Measurements from ENCODE around the gene HHATL.

The HHATL gene

DNA sequence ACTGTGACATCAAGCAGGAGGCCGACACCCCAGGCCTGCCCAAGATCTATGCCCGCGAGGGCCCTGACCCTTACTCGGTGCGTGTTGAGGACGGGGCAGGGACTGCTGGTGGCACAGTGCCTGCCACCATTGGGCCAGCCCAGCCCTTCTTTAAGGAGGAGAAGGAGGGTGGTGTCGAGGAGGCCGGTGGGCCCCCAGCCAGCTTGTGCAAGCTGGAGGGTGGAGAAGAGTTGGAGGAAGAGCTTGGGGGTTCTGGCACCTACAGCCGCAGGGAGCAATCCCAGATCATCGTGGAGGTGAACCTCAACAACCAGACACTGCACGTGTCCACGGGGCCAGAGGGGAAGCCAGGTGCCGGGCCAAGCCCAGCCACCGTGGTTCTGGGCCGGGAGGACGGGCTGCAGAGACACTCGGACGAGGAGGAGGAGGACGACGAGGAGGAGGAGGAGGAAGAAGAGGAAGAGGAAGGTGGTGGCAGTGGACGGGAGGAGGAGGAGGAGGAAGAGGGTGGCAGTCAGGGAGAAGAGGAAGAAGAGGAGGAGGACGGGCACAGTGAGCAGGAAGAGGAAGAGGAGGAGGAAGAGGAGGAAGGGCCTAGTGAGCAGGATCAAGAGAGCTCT lies 43.7 kb downstream of the HHATL start:
- H3K36me3 ChIP-seq (ENCODE audit: control insufficient read depth, insufficient read depth, low read length): no peaks in the 10 kb centered on the region
- DNase-seq (ENCODE audit: extremely low read depth, insufficient read length): no peak
- TF ChIP-seq, protein P1, sequence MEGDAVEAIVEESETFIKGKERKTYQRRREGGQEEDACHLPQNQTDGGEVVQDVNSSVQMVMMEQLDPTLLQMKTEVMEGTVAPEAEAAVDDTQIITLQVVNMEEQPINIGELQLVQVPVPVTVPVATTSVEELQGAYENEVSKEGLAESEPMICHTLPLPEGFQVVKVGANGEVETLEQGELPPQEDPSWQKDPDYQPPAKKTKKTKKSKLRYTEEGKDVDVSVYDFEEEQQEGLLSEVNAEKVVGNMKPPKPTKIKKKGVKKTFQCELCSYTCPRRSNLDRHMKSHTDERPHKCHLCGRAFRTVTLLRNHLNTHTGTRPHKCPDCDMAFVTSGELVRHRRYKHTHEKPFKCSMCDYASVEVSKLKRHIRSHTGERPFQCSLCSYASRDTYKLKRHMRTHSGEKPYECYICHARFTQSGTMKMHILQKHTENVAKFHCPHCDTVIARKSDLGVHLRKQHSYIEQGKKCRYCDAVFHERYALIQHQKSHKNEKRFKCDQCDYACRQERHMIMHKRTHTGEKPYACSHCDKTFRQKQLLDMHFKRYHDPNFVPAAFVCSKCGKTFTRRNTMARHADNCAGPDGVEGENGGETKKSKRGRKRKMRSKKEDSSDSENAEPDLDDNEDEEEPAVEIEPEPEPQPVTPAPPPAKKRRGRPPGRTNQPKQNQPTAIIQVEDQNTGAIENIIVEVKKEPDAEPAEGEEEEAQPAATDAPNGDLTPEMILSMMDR (IDR thresholded peaks at IDR 0.05; ENCODE audit: insufficient read depth, low read length, poor library complexity, severe bottlenecking): no peak
- no peak overlapping the region for H3K4me3 ChIP-seq (replicated peaks; ENCODE audit: low read depth, low read length)
- H3K27me3 ChIP-seq (replicated peaks; ENCODE audit: control insufficient read depth, insufficient read depth, low read length): no peaks in the 10 kb centered on the region

DNA sequence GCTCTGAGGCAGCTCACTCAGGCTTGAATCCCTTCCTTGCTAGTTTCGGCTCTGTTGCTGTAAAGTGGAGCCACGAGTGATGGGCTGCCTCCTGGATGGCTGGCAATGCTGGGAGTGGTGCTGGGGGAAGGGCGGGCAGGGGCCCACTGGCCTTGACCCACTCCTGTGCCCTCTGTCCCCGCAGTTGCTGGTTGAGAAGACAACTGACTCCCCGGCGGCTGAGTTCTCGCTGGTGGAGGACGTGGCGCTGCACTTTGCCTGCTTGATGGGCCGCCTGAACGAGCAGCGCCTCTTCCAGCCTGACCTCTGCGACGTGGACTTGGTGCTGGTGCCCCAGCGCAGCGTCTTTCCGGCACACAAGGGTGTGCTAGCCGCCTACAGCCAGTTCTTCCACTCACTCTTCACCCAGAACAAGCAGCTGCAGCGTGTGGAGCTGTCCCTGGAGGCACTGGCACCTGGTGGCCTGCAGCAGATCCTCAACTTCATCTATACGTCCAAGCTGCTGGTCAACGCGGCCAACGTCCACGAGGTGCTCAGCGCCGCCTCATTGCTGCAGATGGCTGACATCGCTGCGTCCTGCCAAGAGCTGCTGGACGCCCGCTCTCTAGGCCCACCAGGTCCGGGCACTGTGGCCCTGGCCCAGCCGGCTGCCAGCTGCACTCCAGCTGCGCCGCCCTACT lies 44.4 kb downstream of the HHATL start:
- DNase-seq (ENCODE audit: extremely low read depth, insufficient read length): no peak
- TF ChIP-seq, protein P1 (IDR thresholded peaks at IDR 0.05; ENCODE audit: insufficient read depth, low read length, poor library complexity, severe bottlenecking): no peak
- Histone ChIP-seq H3K4me3 (replicated peaks; ENCODE audit: low read depth, low read length) (no peak overlapping the region), H3K36me3 (ENCODE audit: control insufficient read depth, insufficient read depth, low read length) (no peaks in the 10 kb centered on the region), H3K27me3 (replicated peaks; ENCODE audit: control insufficient read depth, insufficient read depth, low read length) (no peaks in the 10 kb centered on the region)

DNA sequence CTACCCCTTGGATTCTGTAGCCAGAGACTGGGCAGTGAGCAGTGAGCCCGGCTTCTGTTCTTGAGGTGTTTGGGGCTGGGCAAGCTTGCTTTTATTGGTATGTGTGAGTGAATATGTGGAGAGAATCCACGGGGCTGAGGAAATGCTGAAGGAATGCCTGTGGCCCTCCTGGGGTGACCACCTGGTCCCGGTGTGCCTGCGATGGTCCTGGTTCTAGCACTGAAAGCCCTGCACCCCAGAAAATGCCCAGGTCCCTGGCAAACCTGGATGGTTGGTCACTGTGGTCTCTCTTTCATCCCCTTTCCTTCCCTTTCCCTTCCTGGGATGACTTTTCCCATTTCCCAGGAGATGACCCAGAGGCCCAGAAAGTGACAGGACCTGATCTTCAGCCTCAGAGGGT lies 44.9 kb downstream of the HHATL start:
- Histone ChIP-seq H3K4me3 (replicated peaks; ENCODE audit: low read depth, low read length) (no peak overlapping the region), H3K27me3 (replicated peaks; ENCODE audit: control insufficient read depth, insufficient read depth, low read length) (no peaks in the 10 kb centered on the region)
- no peak for DNase-seq (ENCODE audit: extremely low read depth, insufficient read length)

DNA sequence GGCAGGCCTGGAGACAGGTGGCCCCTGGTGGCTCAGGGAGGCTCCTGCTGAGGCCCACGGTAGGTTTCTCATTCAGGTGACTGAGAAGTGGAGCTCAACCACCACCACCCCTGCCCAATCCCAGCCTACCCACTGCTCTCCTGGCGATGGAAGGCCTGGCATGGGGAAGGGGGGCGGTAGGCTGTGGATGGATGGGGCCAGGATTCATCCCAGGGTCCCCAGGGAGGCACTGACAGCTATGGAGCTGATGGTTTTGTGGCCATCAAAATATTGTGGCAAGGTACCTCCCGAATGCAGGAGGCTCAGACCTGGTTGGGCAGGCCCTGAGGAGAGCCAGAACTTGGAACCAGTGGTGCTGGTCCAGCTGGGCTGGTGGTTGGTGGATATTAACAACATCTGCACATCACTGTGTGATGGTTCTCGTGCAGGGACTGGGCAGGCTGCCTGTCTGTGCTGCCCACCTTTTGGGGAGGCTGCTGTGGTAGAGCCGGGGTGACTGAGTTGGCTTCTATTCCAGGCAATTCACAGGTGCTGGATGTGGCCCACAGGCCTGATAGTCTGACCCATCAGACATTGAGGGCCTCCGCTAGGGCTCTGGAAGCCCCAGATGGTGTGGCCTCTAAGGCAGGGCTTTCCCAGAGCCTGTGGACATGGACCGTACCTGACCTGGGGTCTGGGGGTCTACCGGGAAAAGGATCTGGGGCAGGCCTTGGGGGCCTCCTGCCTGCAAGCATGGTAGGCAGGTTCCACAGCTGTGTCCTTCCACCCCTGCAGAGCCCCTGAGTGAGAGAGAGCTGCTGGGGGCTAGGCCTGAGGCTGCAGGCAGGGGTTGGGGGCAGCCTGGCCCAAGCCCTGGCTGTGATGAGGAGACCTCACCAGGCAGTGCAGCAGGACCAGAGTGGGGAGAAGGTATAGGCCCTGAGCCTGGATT lies 45.7 kb downstream of the HHATL start:
- H3K27me3 ChIP-seq (replicated peaks; ENCODE audit: control insufficient read depth, insufficient read depth, low read length): no peaks in the 10 kb centered on the region
- H3K4me3 ChIP-seq (replicated peaks; ENCODE audit: low read depth, low read length): no peak overlapping the region
- no peaks in the 10 kb centered on the region for H3K36me3 ChIP-seq (ENCODE audit: control insufficient read depth, insufficient read depth, low read length)
- TF ChIP-seq, protein P1 (IDR thresholded peaks at IDR 0.05; ENCODE audit: insufficient read depth, low read length, poor library complexity, severe bottlenecking): no peak
- DNase-seq (ENCODE audit: extremely low read depth, insufficient read length): no peak

More for the DNA sequence above, 44.9 kb downstream of the HHATL start:
- TF ChIP-seq, protein P1 (IDR thresholded peaks at IDR 0.05; ENCODE audit: insufficient read depth, low read length, poor library complexity, severe bottlenecking): no peak
- no peaks in the 10 kb centered on the region for H3K36me3 ChIP-seq (ENCODE audit: control insufficient read depth, insufficient read depth, low read length)

DNA sequence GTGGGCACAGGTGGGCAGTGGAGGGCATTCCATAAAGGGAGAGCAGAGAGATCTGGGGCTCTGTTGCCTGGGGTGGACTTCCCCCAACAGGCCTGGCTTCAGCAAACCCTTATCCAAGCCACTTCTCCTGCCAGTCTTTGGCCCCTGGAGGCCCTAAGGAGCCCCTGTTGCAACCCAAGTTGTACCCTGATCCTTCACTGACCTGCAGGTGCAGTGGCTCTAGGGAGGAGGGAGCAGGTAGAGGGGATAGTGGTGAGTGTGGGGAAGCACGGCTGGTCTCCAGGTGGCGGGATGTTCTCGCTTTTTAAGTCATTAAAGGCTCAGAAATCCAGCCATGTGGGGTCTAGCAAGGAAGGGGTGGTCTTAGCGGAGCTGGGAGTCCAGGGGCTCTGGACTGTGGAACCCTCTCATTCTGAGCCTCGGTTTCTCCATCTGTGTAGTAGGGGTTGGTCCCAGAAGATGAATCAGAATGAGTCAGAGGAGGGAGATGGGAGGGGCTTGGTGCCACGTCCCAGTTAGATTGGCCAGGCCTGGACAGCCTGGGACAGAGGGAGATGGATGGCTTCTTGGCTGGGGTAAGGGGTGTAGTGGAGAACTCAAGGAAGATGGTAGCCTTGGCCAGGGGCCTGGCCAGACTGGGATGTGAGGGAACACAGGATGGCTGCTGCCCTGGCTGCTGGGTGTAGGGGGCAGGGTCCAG lies 46.5 kb downstream of the HHATL start:
- Histone ChIP-seq H3K4me3 (replicated peaks; ENCODE audit: low read depth, low read length) (no peak overlapping the region), H3K27me3 (replicated peaks; ENCODE audit: control insufficient read depth, insufficient read depth, low read length) (no peaks in the 10 kb centered on the region), H3K36me3 (ENCODE audit: control insufficient read depth, insufficient read depth, low read length) (no peaks in the 10 kb centered on the region)
- no peak for DNase-seq (ENCODE audit: extremely low read depth, insufficient read length)
- TF ChIP-seq, protein P1 (IDR thresholded peaks at IDR 0.05; ENCODE audit: insufficient read depth, low read length, poor library complexity, severe bottlenecking): no peak

Data from GM06990 (cell line).